Measurements from ENCODE around the gene NCS1.

NCS1 gene

DNA sequence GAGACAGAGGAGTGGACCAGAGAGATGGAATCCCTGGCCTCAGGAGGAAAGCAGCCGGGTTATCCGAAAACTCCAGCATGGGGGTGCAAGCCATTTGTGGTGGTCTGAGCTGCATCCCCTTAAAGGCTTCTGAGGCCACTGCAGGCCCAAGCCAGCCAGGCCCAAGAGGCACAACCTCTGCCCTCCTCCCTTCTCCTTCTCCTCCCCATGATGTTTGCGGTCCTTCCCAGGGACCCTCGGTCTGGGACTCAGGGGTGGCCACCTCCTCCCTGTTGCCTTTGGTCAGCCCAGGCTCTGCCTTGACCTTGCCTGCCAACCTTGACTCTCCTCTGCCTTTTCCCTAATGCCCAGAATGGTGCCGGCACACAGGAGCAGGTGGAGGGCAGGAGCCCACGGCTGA lies 4.6 kb downstream of the NCS1 start:
- no peak for TF ChIP-seq GATA2 (IDR thresholded peaks at IDR 0.05; ENCODE audit: low read depth, low read length)
- TF ChIP-seq GATA3 (IDR thresholded peaks at IDR 0.05; ENCODE audit: low read depth, low read length) = no peak

DNA sequence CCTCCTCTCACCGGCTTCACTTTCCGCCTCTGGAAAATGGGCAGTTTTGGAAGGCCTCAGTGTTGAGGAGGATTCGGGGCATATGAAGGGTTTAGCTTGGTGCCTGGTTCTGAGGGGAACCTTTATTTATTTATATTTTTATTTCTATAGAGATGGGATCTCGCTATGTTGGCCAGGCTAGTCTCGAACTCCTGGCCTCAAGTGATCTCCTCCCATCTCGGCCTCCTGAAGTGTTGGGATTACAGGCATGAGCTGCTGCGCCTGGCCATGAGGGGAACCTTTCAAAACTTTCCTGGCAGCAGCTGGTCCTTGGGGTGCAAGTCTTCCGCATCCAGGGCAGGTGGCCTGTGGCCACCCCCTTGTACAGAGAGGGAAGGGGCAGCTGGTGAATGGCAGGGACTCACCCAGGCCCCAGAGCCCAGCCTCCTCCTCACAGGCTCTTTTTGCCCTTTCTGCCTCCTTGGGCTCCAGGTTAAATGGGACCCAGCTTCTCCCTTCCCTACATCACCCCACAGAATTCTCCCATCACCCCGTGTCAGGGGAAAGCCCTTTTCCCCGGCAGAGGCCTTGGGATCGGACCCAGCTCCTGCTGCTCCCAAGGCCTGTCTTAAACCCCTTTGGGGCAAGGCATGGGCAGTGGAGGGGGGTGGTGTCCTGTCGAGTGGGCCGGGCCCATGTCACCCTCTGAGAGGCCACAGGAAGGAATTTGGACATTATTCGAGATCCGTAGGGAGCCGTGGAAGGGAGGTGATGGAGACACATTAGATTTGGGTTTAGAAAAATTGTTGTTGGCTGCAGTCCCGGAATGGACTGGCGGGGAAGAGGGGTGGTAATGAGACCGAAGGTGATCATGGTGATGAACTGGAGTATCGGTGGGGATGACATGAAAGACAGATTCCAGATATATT lies 5.9 kb downstream of the NCS1 start:
- TF ChIP-seq GATA3 (IDR thresholded peaks at IDR 0.05; ENCODE audit: low read depth, low read length) (no peak), GATA2 (IDR thresholded peaks at IDR 0.05; ENCODE audit: low read depth, low read length) (no peak)

DNA sequence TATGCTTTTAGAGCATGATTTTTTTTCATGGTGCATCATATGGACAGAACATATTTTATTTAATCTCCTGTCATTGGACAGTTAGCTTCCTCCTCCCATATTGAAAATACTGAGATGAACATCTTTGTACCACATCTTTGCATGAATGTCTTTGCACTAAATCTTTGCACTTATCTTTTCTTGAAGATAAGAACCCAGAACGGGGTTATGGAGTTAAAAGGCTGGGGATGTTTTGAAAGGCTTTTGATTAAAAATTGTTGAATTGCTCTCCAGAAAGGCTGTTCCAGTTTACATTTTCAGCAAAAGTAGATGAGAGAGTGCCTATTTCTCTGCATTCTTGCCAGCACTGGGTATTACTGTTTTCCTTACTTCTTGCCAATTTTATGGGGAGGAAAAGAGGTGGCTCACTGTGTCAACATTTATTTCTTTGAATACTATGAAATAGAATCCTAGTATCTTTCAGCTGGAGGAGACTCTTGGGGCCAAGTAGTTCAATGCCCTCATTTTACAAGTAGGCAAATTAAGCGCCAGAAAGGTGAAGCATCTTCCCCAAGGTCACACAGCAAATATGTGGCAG lies 7.2 kb downstream of the NCS1 start:
- TF ChIP-seq GATA2 (IDR thresholded peaks at IDR 0.05; ENCODE audit: low read depth, low read length) (no peak), GATA3 (IDR thresholded peaks at IDR 0.05; ENCODE audit: low read depth, low read length) (no peak)

DNA sequence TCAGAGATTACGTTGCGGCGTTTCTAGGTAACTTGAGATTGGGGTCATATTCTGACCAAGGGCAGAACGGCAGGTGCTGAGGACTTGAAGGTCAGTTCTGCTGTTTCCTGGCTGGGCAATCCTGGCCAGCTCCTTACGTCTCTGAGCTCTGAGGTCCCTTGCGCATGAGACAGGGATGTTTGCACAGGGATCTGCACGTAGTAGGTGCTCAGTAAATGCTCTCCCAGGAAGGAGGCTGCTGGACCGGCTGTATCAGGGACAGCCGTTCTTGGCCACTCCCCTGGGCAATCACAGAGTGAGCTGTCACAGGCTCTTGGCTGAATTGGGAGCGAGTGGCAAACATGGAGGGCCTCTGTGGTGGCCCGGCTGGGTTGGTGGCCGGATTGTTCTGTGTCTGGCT lies 8.3 kb downstream of the NCS1 start:
- no peak for TF ChIP-seq GATA3 (IDR thresholded peaks at IDR 0.05; ENCODE audit: low read depth, low read length)
- TF ChIP-seq GATA2 (IDR thresholded peaks at IDR 0.05; ENCODE audit: low read depth, low read length) = no peak

DNA sequence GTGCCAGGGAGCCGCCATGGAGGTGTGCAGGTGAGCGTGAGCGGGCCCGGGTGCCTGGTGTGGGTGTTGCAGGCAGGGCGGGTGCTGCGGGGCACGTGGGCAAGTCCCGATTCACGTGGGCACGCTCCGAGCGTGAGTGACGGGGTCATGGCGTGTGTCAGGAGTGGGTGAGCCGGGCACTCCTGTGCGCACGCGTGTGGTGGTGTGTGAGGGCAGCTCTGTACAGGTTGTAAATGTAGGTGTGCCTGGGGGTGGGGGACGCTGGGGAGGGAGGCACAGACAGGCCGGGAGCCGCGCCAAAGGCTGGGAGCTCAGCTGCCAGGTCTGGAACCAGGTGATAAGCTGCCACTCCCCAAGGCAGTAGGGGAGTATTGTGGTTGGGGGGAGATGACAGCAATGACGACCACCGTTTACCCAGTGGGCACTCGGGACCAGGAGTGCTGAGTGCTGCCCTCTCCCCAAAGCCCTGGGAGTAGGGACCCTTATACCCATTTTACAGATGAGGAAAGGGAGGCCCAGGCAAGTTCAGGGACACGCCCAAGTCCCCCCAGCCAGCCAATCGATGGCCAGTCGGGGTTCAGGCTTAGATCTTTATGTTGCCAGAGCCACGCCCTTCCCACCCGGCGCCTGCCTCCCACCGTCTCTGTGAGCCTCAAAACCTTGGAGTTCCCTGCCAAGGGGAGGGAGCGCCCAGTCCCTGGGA lies 9.6 kb downstream of the NCS1 start:
- TF ChIP-seq GATA2 (IDR thresholded peaks at IDR 0.05; ENCODE audit: low read depth, low read length) = no peak
- no peak for TF ChIP-seq GATA3 (IDR thresholded peaks at IDR 0.05; ENCODE audit: low read depth, low read length)

DNA sequence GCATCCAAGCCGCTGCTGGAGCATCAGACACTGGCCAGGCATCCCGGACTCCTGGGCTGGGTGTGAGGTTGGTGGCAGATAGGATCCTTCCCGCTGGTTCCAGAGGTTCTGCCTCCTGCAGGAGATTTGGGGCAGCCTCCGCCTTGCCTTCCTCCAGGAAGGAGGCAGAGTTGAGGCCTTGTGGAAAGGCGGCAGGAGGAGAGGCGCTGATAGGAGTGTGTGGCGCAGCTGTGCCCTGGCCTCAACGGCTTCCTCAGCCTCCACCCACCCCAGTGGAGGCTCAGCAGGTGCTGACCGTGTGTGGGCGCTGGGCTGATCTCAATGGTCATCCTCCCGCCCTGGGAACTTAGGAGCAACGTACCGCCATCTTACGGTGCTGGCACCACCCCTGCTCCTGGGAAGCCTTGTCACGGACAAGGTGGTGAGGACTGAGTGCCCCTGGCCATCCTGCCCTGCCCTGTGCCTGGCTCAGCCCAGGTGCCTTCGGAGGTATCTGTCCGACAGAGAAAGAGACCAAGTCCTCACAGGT lies 10.2 kb downstream of the NCS1 start:
- TF ChIP-seq GATA3 (IDR thresholded peaks at IDR 0.05; ENCODE audit: low read depth, low read length) (no peak), GATA2 (IDR thresholded peaks at IDR 0.05; ENCODE audit: low read depth, low read length) (no peak)

DNA sequence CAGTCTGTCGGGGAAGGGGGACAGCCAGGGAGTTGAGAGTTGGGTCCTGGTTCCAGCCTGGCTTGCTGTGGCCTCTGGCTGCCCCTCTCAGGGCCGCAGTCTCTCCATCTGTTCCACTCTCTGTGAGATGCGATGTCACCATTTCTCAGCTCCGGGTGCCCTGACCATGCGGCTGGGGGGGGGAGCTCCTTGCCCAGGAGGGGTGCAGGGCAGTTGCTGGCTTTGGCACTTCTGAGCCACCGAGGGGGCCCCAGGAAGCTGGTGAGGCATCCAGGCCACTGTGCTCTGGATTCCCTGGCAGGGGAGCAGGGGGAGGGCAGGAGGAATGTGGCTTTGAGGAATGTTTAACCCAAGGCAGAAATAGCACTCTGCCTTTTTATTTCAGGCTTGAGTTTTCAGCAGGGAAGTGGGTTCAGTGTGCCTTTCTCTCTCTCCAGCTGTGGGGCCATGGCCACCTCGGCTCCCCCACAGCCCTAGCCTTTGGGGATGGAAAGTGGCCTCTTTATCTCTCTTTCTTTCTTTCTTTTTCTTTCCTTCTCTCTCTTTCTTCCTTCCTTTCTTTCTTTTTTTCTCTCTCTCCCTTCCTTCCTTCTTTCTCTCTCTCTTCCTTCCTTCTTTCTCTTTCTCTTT lies 11.0 kb downstream of the NCS1 start:
- TF ChIP-seq GATA2 (IDR thresholded peaks at IDR 0.05; ENCODE audit: low read depth, low read length) (no peak), GATA3 (IDR thresholded peaks at IDR 0.05; ENCODE audit: low read depth, low read length) (no peak)

DNA sequence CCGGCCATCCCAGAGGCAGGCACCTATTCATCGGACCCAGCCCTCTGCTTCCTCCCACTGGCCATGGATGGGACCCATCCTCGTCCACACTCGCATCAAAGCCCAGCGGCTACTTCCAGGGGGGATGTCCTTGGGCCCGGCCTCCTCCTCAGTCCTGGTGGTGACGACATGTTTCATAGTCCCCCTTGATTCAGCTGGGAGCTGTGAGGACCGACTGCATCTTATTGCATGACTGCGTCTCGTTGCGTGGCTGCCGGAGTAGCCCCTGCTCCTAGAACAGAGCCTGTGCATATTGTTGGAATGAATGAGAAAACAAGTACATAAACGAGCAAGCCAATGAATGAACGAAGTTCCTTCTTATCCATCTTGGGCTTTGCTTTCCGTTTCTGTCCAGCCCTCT lies 12.8 kb downstream of the NCS1 start:
- no peak for TF ChIP-seq GATA3 (IDR thresholded peaks at IDR 0.05; ENCODE audit: low read depth, low read length)
- no peak for TF ChIP-seq GATA2 (IDR thresholded peaks at IDR 0.05; ENCODE audit: low read depth, low read length)

DNA sequence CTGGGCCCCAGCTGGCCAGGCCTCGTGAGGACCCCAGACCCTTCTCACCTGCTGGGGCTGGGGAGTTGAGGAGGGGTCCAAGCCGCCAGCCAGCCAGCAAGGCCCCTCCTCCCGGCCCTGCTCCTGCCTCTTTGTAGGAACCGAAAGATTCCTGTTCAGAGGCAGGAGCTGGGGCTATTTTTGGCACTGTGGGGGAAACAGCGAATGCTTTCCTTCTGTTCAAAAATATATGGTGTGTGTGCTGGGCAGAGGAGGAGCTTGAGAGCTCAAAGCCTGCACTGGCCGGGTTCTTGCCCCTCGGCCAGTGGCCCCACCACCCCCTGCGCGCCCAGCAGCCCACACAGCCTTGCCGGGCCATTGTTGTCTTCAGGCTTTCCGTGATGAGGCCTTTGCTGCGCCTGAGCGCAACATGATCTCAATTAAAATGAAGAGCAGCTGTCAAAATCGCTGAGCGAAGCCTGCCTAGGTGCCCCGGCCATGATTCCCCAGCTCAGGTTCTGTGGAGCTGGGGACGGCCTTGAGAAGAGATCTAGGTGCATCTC lies 13.4 kb downstream of the NCS1 start:
- no peak for TF ChIP-seq GATA2 (IDR thresholded peaks at IDR 0.05; ENCODE audit: low read depth, low read length)
- no peak for TF ChIP-seq GATA3 (IDR thresholded peaks at IDR 0.05; ENCODE audit: low read depth, low read length)

DNA sequence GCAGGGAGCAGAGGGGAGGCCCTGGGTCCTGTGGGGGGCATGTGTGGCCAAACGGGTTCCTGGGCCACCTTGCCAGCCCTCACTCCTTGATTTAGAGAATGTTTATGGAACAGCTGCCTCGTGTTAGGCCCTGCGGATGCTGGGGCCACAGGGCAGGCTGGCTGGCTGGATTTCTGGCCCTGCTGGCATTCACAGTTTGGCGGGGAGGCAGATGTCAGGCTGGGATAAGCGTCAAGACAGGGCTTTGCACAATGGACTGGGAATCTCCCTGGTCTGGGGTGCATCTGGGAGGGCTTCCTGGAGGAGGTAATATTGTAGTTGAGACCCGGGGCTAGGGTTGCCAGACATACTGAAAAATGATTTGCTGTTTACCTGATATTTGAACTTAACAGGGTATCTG lies 13.8 kb downstream of the NCS1 start:
- no peak for TF ChIP-seq GATA2 (IDR thresholded peaks at IDR 0.05; ENCODE audit: low read depth, low read length)

DNA sequence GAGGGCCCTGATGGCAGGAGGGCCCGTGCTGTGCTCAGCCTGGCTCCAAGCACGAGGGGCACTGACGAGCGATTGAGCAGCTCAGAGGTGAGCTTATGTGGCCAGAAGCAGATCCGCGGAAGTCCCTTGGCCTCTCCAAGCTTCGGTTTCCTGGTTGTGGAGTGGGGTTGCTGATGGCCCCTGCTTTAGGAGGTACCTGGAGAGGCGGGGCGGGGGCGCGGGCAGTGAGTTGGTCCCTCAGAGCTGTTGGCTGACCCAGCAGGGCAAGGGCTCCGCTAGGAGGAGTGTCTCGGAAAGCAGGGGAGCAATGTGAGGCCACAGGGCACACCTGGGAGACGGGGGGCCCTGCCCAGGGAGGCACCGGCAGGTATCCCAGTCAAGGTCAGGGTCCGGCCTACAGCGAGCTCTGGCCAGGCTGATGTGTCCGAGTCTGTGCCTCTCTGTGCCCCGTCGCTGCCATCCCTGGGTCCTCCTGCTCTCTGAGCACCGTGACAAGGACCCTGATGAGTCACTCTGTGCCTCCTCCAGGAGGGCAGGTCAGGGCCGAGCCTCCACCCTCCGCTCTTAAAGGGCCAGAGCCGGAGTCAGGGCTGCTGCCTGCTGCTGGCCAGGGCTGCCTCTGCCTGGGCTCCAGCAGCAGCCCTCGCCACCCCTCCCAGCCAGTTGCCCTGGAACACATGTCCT lies 14.8 kb downstream of the NCS1 start:
- TF ChIP-seq GATA3 (IDR thresholded peaks at IDR 0.05; ENCODE audit: low read depth, low read length) (no peak), GATA2 (IDR thresholded peaks at IDR 0.05; ENCODE audit: low read depth, low read length) (no peak)

DNA sequence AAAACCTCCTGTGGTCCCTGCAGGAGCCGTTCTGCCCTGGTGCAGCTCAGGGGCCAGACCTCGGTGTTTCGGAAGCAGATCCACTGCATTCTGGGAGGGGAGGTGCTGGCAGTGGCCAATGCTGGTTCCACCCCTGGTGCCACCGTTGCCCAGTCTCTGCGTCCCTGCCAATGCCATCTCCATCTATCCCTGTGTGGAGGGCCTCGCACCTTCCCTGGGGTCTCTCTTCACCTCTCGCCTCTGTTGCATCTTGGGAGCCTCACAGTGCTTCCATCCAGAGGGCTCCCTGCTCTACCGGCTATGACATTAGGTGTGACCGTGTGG lies 15.3 kb downstream of the NCS1 start:
- TF ChIP-seq GATA2 (IDR thresholded peaks at IDR 0.05; ENCODE audit: low read depth, low read length) (no peak), GATA3 (IDR thresholded peaks at IDR 0.05; ENCODE audit: low read depth, low read length) (no peak)

DNA sequence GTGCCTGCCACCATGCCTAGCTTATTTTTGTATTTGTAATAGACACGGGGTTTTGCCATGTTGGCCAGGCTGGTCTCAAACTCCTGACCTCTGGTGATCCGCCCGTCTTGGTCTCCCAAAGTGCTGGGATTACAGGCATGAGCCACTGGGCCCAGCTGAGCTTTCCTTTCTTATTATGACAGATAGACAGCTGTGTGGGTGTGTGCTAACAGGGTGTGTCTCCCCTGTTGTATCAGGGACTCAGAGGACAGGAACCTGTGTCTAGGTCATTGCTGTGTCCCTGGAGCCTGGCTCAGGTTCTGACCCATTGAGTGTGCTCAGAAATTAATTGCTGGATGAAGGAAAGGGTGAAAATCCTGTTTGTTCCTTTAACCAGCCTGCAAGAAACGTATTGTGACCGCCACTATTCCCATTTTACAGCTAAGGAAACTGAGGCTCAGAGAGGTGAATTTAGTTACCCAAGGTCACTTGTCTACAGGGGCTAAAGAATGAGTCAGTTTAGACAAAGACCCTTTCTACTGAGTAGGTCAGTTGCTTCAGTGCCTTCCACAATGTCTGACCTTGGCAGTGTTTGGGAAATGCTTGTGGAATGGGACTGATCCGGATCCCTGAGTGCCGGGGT lies 16.8 kb downstream of the NCS1 start:
- TF ChIP-seq GATA2 (IDR thresholded peaks at IDR 0.05; ENCODE audit: low read depth, low read length) = no peak
- TF ChIP-seq GATA3 (IDR thresholded peaks at IDR 0.05; ENCODE audit: low read depth, low read length) = no peak

All from SH-SY5Y (cell line).